Mammary epithelial cell (primary cell): Measurements from ENCODE around the gene GBP3.

ENCODE experiments used
- EZH2 ChIP-seq: IDR thresholded peaks from 2 replicates; pipeline ENCODE4 v1.6.1; 2012; ENCODE audit warnings: low read length, inconsistent platforms, borderline replicate concordance
- TF ChIP-seq, protein P1 (sequence below), 2 donors: IDR thresholded peaks in 1 of 2; conservative IDR thresholded peaks in 1 of 2; 2 replicates each; pipeline ENCODE4 v1.5.1; 2011 to 2012; ENCODE audit warnings: inconsistent platforms in 2 of 2, low read length in 2 of 2, mild to moderate bottlenecking in 2 of 2, control low read depth in 1 of 2, low read depth in 1 of 2; ENCODE audit not compliant: insufficient read depth in 1 of 2; ENCODE audit errors: extremely low read depth in 1 of 2

DNA sequence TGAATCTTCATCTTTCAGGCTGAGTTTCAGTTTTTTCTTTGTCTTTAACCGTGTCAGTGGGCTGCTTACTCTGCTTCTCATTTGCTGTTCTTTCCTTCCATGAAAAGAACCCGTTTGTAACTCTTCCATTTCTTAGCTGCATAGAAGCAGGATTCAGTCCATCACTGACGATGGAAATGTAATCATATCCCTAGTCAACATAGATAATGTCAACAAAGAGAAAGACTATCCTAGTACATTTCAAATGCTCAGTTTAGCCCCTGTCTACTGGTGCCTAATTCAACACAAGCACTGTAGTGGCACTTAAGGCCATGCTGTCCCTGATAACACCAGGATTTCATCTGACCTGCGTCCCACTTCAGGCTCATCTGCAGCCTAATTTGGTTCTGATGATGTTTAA lies 42.0 kb upstream of the GBP3 start:
- TF ChIP-seq, protein P1, sequence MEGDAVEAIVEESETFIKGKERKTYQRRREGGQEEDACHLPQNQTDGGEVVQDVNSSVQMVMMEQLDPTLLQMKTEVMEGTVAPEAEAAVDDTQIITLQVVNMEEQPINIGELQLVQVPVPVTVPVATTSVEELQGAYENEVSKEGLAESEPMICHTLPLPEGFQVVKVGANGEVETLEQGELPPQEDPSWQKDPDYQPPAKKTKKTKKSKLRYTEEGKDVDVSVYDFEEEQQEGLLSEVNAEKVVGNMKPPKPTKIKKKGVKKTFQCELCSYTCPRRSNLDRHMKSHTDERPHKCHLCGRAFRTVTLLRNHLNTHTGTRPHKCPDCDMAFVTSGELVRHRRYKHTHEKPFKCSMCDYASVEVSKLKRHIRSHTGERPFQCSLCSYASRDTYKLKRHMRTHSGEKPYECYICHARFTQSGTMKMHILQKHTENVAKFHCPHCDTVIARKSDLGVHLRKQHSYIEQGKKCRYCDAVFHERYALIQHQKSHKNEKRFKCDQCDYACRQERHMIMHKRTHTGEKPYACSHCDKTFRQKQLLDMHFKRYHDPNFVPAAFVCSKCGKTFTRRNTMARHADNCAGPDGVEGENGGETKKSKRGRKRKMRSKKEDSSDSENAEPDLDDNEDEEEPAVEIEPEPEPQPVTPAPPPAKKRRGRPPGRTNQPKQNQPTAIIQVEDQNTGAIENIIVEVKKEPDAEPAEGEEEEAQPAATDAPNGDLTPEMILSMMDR (conservative IDR thresholded peaks at IDR 0.05 in 1 of 2, IDR thresholded peaks at IDR 0.05 in 1 of 2; ENCODE audit: extremely low read depth in 1 of 2, insufficient read depth in 1 of 2, low read depth in 1 of 2, low read length in 2 of 2) = no peak
- TF ChIP-seq EZH2 = no peak
